ACC112 (cell line): Measurements from ENCODE around the gene YPEL2.
"Not testable (repeated sequence)": the region's sequence is repeated elsewhere in the genome, so short reads cannot be mapped to it uniquely, and the experiment has no call there.

Experiments
- H2AFZ ChIP-seq: fragments of 200-600 bp; sonication (generic); one replicate; pipeline ENCODE4 v1.6.0; 2017; ENCODE audit warnings: antibody characterized with exemption, low read length; ENCODE audit not compliant: unreplicated experiment
- H3K27ac ChIP-seq: fragments of 200-600 bp; sonication (generic); 2 replicates; pipeline ENCODE4 v1.5.1; 2014; ENCODE audit warnings: low read depth, mild to moderate bottlenecking, antibody characterized with exemption, low read length, moderate library complexity
- H3K27me3 ChIP-seq: fragments of 200-600 bp; sonication (generic); 2 replicates; pipeline ENCODE4 v1.6.1; 2014; ENCODE audit warnings: mild to moderate bottlenecking, antibody characterized with exemption, low read length, moderate library complexity, mixed read lengths; ENCODE audit not compliant: insufficient read depth
- H3K36me3 ChIP-seq: fragments of 200-600 bp; sonication (generic); 2 replicates; pipeline ENCODE4 v1.6.1; 2016; ENCODE audit warnings: mild to moderate bottlenecking, antibody characterized with exemption, low read length, moderate library complexity, mixed read lengths; ENCODE audit not compliant: insufficient read depth
- H3K4me1 ChIP-seq: fragments of 200-600 bp; sonication (generic); one replicate; pipeline ENCODE4 v1.6.1; 2016; ENCODE audit warnings: low read length, mixed read lengths; ENCODE audit not compliant: insufficient read depth, unreplicated experiment, control insufficient read depth
- H3K4me3 ChIP-seq: fragments of 200-600 bp; sonication (generic); 2 replicates; pipeline ENCODE4 v1.5.1; 2014; ENCODE audit warnings: mild to moderate bottlenecking, low read depth, low read length
- H3K79me2 ChIP-seq: fragments of 200-600 bp; sonication (generic); one replicate; pipeline ENCODE4 v1.6.0; 2016; ENCODE audit warnings: low read length; ENCODE audit not compliant: control insufficient read depth, unreplicated experiment, insufficient read depth

Gene YPEL2

GRCh38 chr17:59331129-59331928, at the start of gene YPEL2:
YPEL2 (plus strand) TSS chr17:59331655; CDS start chr17:59353410, 21,755 bp downstream.
- Histone ChIP-seq H3K4me1 (peaks cover 45% of the 10 kb centered on the region), H3K36me3 (no peaks in the 10 kb centered on the region), H3K4me3 (peak within 1 kb of the TSS; percentile 88), H3K79me2 (peaks cover 32% of the 10 kb centered on the region), H3K27ac (peak within 1 kb of the TSS; percentile 84), H2AFZ (peak within 1 kb of the TSS; percentile 66), H3K27me3 (no peaks in the 10 kb centered on the region)

- Histone ChIP-seq H3K27ac (no peak overlapping the region), H3K4me1 (no peaks in the 10 kb centered on the region), H3K27me3 (no peaks in the 10 kb centered on the region), H2AFZ (no peak overlapping the region), H3K4me3 (no peak overlapping the region), H3K79me2 (no peaks in the 10 kb centered on the region), H3K36me3 (no peaks in the 10 kb centered on the region)
Measured at GRCh38 chr17:59284317-59284716, 47.1 kb upstream of the YPEL2 start.

GRCh38 chr17:59287452-59287851, 44.0 kb upstream of the YPEL2 start:
- Histone ChIP-seq H3K4me3 (no peak overlapping the region), H3K79me2 (no peaks in the 10 kb centered on the region), H2AFZ (no peak overlapping the region)

GRCh38 chr17:59287891-59288290, 43.6 kb upstream of the YPEL2 start:
- Histone ChIP-seq H3K27me3 (no peaks in the 10 kb centered on the region), H3K4me1 (no peaks in the 10 kb centered on the region), H3K36me3 (no peaks in the 10 kb centered on the region), H3K27ac (peak overlapping the region; percentile 28), H3K79me2 (no peaks in the 10 kb centered on the region), H3K4me3 (no peak overlapping the region), H2AFZ (no peak overlapping the region)

More at GRCh38 chr17:59287452-59287851, 44.0 kb upstream of the YPEL2 start:
- Histone ChIP-seq H3K36me3 (no peaks in the 10 kb centered on the region), H3K27me3 (no peaks in the 10 kb centered on the region), H3K4me1 (no peaks in the 10 kb centered on the region), H3K27ac (peak overlapping the region; percentile 28; the same call in 1 of the 2 replicates)

- Histone ChIP-seq H3K36me3 (no peaks in the 10 kb centered on the region), H2AFZ (no peak overlapping the region), H3K79me2 (no peaks in the 10 kb centered on the region), H3K27me3 (no peaks in the 10 kb centered on the region), H3K4me3 (no peak overlapping the region), H3K4me1 (no peaks in the 10 kb centered on the region), H3K27ac (no peak overlapping the region)
Measured at GRCh38 chr17:59289981-59290301, 41.5 kb upstream of the YPEL2 start.

- not testable (repeated sequence) for H3K4me3 ChIP-seq, H3K36me3 ChIP-seq, H3K79me2 ChIP-seq, H3K4me1 ChIP-seq, H2AFZ ChIP-seq, H3K27me3 ChIP-seq, H3K27ac ChIP-seq
Measured at GRCh38 chr17:59290302-59290998, 41.0 kb upstream of the YPEL2 start.

- H3K36me3 ChIP-seq = no peaks in the 10 kb centered on the region
Measured at GRCh38 chr17:59292174-59292523, 39.3 kb upstream of the YPEL2 start.

GRCh38 chr17:59296190-59296589, 35.3 kb upstream of the YPEL2 start:
- Histone ChIP-seq H3K36me3 (no peaks in the 10 kb centered on the region), H3K27ac (no peak overlapping the region), H3K79me2 (no peaks in the 10 kb centered on the region), H2AFZ (no peak overlapping the region), H3K4me1 (no peaks in the 10 kb centered on the region), H3K4me3 (no peak overlapping the region), H3K27me3 (no peaks in the 10 kb centered on the region)

More at GRCh38 chr17:59292174-59292523, 39.3 kb upstream of the YPEL2 start:
- Histone ChIP-seq H3K4me3 (no peak overlapping the region), H2AFZ (no peak overlapping the region), H3K79me2 (no peaks in the 10 kb centered on the region), H3K4me1 (no peaks in the 10 kb centered on the region), H3K27ac (no peak overlapping the region), H3K27me3 (no peaks in the 10 kb centered on the region)

GRCh38 chr17:59298521-59298920, 32.9 kb upstream of the YPEL2 start:
- Histone ChIP-seq H3K79me2 (no peaks in the 10 kb centered on the region), H3K4me1 (no peaks in the 10 kb centered on the region), H3K36me3 (no peaks in the 10 kb centered on the region), H3K27ac (no peak overlapping the region), H2AFZ (no peak overlapping the region), H3K4me3 (no peak overlapping the region), H3K27me3 (no peaks in the 10 kb centered on the region)

- no peak overlapping the region for H3K4me3 ChIP-seq
- no peaks in the 10 kb centered on the region for H3K27me3 ChIP-seq
- no peak overlapping the region for H3K27ac ChIP-seq
- no peak overlapping the region for H2AFZ ChIP-seq
- no peaks in the 10 kb centered on the region for H3K79me2 ChIP-seq
- no peaks in the 10 kb centered on the region for H3K4me1 ChIP-seq
- H3K36me3 ChIP-seq = no peaks in the 10 kb centered on the region
Measured at GRCh38 chr17:59299400-59300092, 31.9 kb upstream of the YPEL2 start.
